ENCODE measurements around the gene SS18L1. TPM values are rescaled to one million over a fixed set of nuclear protein-coding genes. Genes with fewer than 3 reads are reported as not detected.

The SS18L1 gene
- total and polyA plus RNA-seq, 2 experiments from 2014 or later = 6.5 to 32.6 TPM

- TF ChIP-seq STAT1 (IDR thresholded peaks at IDR 0.05; ENCODE audit: unreplicated experiment) (no peak), EZH2 (IDR thresholded peaks at IDR 0.05; ENCODE audit: low read depth, unreplicated experiment) (no peak)
- H3K79me2 ChIP-seq (replicated peaks; ENCODE audit: insufficient read depth) = no peaks in the 10 kb centered on the region
- peaks cover 4% of the 10 kb centered on the region; the same call in 2 of the 3 replicates for H3K4me1 Mint-ChIP-seq
- ATAC-seq (no peak), DNase-seq (ENCODE audit: low spot score) (no peak)
- no peaks in the 10 kb centered on the region for H3K36me3 ChIP-seq (ENCODE audit: insufficient read depth)
- no peak overlapping the region for H3K4me3 Mint-ChIP-seq
- H2AFZ ChIP-seq = no peak overlapping the region
- no peaks in the 10 kb centered on the region for H3K9me2 ChIP-seq (ENCODE audit: insufficient read depth)
- no peak overlapping the region for H3K4me3 ChIP-seq
- H3K27ac ChIP-seq (ENCODE audit: low read depth) = no peak overlapping the region
- H4K20me1 ChIP-seq (replicated peaks; ENCODE audit: insufficient read depth) = no peaks in the 10 kb centered on the region
- H3K4me2 ChIP-seq = no peak overlapping the region
- H3K27me3 ChIP-seq (ENCODE audit: insufficient read depth) = no peaks in the 10 kb centered on the region
- H3K9me3 Mint-ChIP-seq = no peaks in the 10 kb centered on the region; the same call in 2 of the 3 replicates
- no peak overlapping the region for H3K27ac Mint-ChIP-seq
- H3K4me1 ChIP-seq (ENCODE audit: insufficient read depth) = no peaks in the 10 kb centered on the region; the same call in 1 of the 2 replicates
- peaks cover 9% of the 10 kb centered on the region for H3K27me3 Mint-ChIP-seq (ENCODE audit: insufficient read depth, low read depth, poor library complexity)
- H3F3A ChIP-seq (replicated peaks; ENCODE audit: low read depth) = no peaks in the 10 kb centered on the region; the same call in 1 of the 2 replicates
- H3K36me3 Mint-ChIP-seq (ENCODE audit: low read depth) = peaks cover 29% of the 10 kb centered on the region
Observed at GRCh38 chr20:62176866-62177265, 33.3 kb downstream of the SS18L1 start.

GRCh38 chr20:62177307-62177706, 33.7 kb downstream of the SS18L1 start:
- no peak overlapping the region for H3K4me3 ChIP-seq
- TF ChIP-seq NANOG (IDR thresholded peaks at IDR 0.05; ENCODE audit: borderline replicate concordance) = no peak
- no peak for TF ChIP-seq ZNF331 (CRISPR knock-in tag; IDR thresholded peaks at IDR 0.05; ENCODE audit: low read depth)
- TF ChIP-seq EZH2phosphoT487 (IDR thresholded peaks at IDR 0.05; ENCODE audit: unreplicated experiment) = no peak
- H3K27ac Mint-ChIP-seq = no peak overlapping the region
- H3K27me3 Mint-ChIP-seq (ENCODE audit: insufficient read depth, low read depth, poor library complexity) = peaks cover 9% of the 10 kb centered on the region
- no peak for ATAC-seq
- peaks cover under 1% of the 10 kb centered on the region for H3F3A ChIP-seq (replicated peaks; ENCODE audit: low read depth)
- H3K4me1 ChIP-seq (ENCODE audit: insufficient read depth) = no peaks in the 10 kb centered on the region; the same call in 1 of the 2 replicates
- peaks cover 7% of the 10 kb centered on the region for H3K4me1 Mint-ChIP-seq
- H3K27ac ChIP-seq (ENCODE audit: low read depth) = no peak overlapping the region
- no peak for DNase-seq (ENCODE audit: low spot score)
- H3K4me2 ChIP-seq = no peak overlapping the region
- no peak overlapping the region for H2AFZ ChIP-seq
- H3K9me2 ChIP-seq (ENCODE audit: insufficient read depth) = no peaks in the 10 kb centered on the region
- peaks cover 29% of the 10 kb centered on the region for H3K36me3 Mint-ChIP-seq (ENCODE audit: low read depth)
- H3K4me3 Mint-ChIP-seq = no peak overlapping the region
- H3K9me3 Mint-ChIP-seq = no peaks in the 10 kb centered on the region; the same call in 2 of the 3 replicates
- H3K79me2 ChIP-seq (replicated peaks; ENCODE audit: insufficient read depth) = no peaks in the 10 kb centered on the region
- H4K20me1 ChIP-seq (replicated peaks; ENCODE audit: insufficient read depth) = no peaks in the 10 kb centered on the region
- no peaks in the 10 kb centered on the region for H3K27me3 ChIP-seq (ENCODE audit: insufficient read depth)
- H3K36me3 ChIP-seq (ENCODE audit: insufficient read depth) = no peaks in the 10 kb centered on the region

GRCh38 chr20:62178316-62179161, 35.0 kb downstream of the SS18L1 start:
- no peaks in the 10 kb centered on the region for H3K36me3 ChIP-seq (ENCODE audit: insufficient read depth)
- H3F3A ChIP-seq (replicated peaks; ENCODE audit: low read depth) = peaks cover 7% of the 10 kb centered on the region
- no peaks in the 10 kb centered on the region for H4K20me1 ChIP-seq (replicated peaks; ENCODE audit: insufficient read depth)
- no peaks in the 10 kb centered on the region for H3K9me2 ChIP-seq (ENCODE audit: insufficient read depth)
- Mint-ChIP-seq H3K4me3 (no peak overlapping the region), H3K27ac (no peak overlapping the region), H3K36me3 (ENCODE audit: low read depth) (peaks cover 26% of the 10 kb centered on the region), H3K27me3 (ENCODE audit: insufficient read depth, low read depth, poor library complexity) (peaks cover 11% of the 10 kb centered on the region), H3K9me3 (no peaks in the 10 kb centered on the region; the same call in 2 of the 3 replicates), H3K4me1 (peaks cover 10% of the 10 kb centered on the region)
- H3K27ac ChIP-seq (ENCODE audit: low read depth) = no peak overlapping the region
- DNase-seq (ENCODE audit: low spot score) (no peak), ATAC-seq (no peak)
- TF ChIP-seq EZH2phosphoT487 (IDR thresholded peaks at IDR 0.05; ENCODE audit: unreplicated experiment) (no peak), ZNF114 (CRISPR knock-in tag; IDR thresholded peaks at IDR 0.05) (no peak), ETS1 (IDR thresholded peaks at IDR 0.05) (no peak)
- no peaks in the 10 kb centered on the region for H3K27me3 ChIP-seq (ENCODE audit: insufficient read depth)
- peaks cover 5% of the 10 kb centered on the region for H3K79me2 ChIP-seq (replicated peaks; ENCODE audit: insufficient read depth)
- H3K4me2 ChIP-seq = no peak overlapping the region
- no peak overlapping the region for H3K4me3 ChIP-seq
- H2AFZ ChIP-seq = no peak overlapping the region
- peaks cover under 1% of the 10 kb centered on the region; the same call in 1 of the 2 replicates for H3K4me1 ChIP-seq (ENCODE audit: insufficient read depth)
